Osteocyte (in vitro differentiated cells): ENCODE data around the gene SNRNP35. TPM values are rescaled to one million over a fixed set of nuclear protein-coding genes. Genes with fewer than 3 reads are reported as not detected.

Experiments
- DNase-seq: peaks from one replicate; pipeline ENCODE4 v3.0.0; 2021; ENCODE audit warnings: mixed read lengths; ENCODE audit not compliant: unreplicated experiment; ENCODE audit errors: extremely low spot score
- H3K27ac Mint-ChIP-seq: one replicate; pipeline ENCODE4 v1.8.0; 2021; ENCODE audit warnings: mild to moderate bottlenecking, mixed read lengths; ENCODE audit not compliant: unreplicated experiment
- H3K27me3 Mint-ChIP-seq: one replicate; pipeline ENCODE4 v1.8.0; 2021; ENCODE audit warnings: mixed read lengths; ENCODE audit not compliant: unreplicated experiment
- H3K36me3 Mint-ChIP-seq: one replicate; pipeline ENCODE4 v1.8.0; 2021; ENCODE audit warnings: mixed read lengths; ENCODE audit not compliant: unreplicated experiment
- H3K4me1 Mint-ChIP-seq: one replicate; pipeline ENCODE4 v1.8.0; 2021; ENCODE audit warnings: mixed read lengths; ENCODE audit not compliant: unreplicated experiment
- H3K4me3 Mint-ChIP-seq: one replicate; pipeline ENCODE4 v1.8.0; 2021; ENCODE audit warnings: mild to moderate bottlenecking, moderate library complexity, mixed read lengths; ENCODE audit not compliant: unreplicated experiment
- H3K9me3 Mint-ChIP-seq: one replicate; pipeline ENCODE4 v1.8.0; 2021; ENCODE audit warnings: mixed read lengths; ENCODE audit not compliant: unreplicated experiment
- total RNA-seq: library from RNA; stranded (reverse); gene quantifications from 2 replicates; pipeline ENCODE4 v1.2.1, GENCODE V29; 2021
- TF ChIP-seq, protein P1 (sequence below): fragments of 200-600 bp; sonication (generic); IDR thresholded peaks from 2 replicates; pipeline ENCODE4 v1.5.0; 2021; ENCODE audit warnings: antibody characterized with exemption, mild to moderate bottlenecking, moderate library complexity

The SNRNP35 gene
- total RNA-seq, 1 donor from 2014 or later = 21.6 TPM

DNA sequence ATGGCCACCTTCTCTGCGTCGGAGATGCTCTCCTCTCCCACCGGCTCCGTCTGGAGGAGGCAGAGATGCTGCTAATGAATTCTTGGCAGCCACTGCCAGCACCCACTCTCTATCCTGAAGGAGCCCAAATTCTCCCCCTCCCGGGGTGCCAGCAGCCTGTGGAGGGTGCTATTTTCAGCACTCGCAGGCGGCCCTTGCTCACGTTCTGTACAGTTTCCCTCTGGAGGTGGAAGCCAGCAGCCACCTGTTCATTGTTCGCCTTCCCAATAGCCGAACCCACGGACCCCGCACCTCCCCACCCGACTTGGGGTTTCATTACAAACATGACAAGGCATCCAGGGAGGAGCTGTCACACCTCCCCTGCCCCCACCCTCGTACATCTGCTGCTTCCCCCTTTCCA is 27.8 kb downstream of the SNRNP35 start:
- Mint-ChIP-seq H3K27ac (no peak overlapping the region), H3K4me1 (peaks cover 3% of the 10 kb centered on the region)

GRCh38 chr12:123487428-123487827 is 29.5 kb downstream of the SNRNP35 start:
- Mint-ChIP-seq H3K4me3 (no peak overlapping the region), H3K9me3 (no peaks in the 10 kb centered on the region), H3K27me3 (no peaks in the 10 kb centered on the region), H3K27ac (no peak overlapping the region), H3K4me1 (peaks cover 3% of the 10 kb centered on the region), H3K36me3 (peaks cover 14% of the 10 kb centered on the region)
- DNase-seq = no peak
- TF ChIP-seq, protein P1, sequence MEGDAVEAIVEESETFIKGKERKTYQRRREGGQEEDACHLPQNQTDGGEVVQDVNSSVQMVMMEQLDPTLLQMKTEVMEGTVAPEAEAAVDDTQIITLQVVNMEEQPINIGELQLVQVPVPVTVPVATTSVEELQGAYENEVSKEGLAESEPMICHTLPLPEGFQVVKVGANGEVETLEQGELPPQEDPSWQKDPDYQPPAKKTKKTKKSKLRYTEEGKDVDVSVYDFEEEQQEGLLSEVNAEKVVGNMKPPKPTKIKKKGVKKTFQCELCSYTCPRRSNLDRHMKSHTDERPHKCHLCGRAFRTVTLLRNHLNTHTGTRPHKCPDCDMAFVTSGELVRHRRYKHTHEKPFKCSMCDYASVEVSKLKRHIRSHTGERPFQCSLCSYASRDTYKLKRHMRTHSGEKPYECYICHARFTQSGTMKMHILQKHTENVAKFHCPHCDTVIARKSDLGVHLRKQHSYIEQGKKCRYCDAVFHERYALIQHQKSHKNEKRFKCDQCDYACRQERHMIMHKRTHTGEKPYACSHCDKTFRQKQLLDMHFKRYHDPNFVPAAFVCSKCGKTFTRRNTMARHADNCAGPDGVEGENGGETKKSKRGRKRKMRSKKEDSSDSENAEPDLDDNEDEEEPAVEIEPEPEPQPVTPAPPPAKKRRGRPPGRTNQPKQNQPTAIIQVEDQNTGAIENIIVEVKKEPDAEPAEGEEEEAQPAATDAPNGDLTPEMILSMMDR = no peak

More for the DNA sequence above, 27.8 kb downstream of the SNRNP35 start:
- TF ChIP-seq, protein P1 = no peak
- Mint-ChIP-seq H3K9me3 (no peaks in the 10 kb centered on the region), H3K27me3 (no peaks in the 10 kb centered on the region), H3K36me3 (peaks cover 19% of the 10 kb centered on the region), H3K4me3 (no peak overlapping the region)
- DNase-seq = no peak

- TF ChIP-seq, protein P1 = no peak
- Mint-ChIP-seq H3K27me3 (no peaks in the 10 kb centered on the region), H3K27ac (no peak overlapping the region), H3K4me1 (peaks cover 3% of the 10 kb centered on the region), H3K9me3 (no peaks in the 10 kb centered on the region), H3K4me3 (no peak overlapping the region), H3K36me3 (peaks cover 9% of the 10 kb centered on the region)
- DNase-seq = no peak
Observed at GRCh38 chr12:123488539-123489230, 30.7 kb downstream of the SNRNP35 start.

DNA sequence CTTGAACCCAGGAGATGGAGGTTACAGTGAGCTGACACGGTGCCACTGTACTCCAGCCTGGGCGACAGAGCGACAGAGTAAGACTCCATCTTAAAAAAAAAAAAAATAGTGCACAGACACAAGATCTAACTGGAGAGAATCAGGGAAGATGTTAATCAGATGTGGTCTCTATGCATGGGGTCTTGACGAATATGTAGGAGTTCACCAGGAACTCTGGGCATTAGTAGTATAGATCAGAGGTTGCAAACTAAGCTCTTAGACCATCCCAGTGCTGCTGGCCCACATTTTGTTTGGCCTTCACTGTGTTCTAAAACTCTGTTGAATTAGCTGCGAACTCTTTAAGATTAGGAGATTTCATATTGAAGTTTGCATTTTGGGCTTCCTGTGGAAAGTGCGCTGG is 31.6 kb downstream of the SNRNP35 start:
- H3K4me3 Mint-ChIP-seq = no peak overlapping the region
- no peak for DNase-seq
- TF ChIP-seq, protein P1 = no peak
- H3K27me3 Mint-ChIP-seq = no peaks in the 10 kb centered on the region
- peaks cover 4% of the 10 kb centered on the region for H3K36me3 Mint-ChIP-seq
- peaks cover 3% of the 10 kb centered on the region for H3K4me1 Mint-ChIP-seq
- no peak overlapping the region for H3K27ac Mint-ChIP-seq
- H3K9me3 Mint-ChIP-seq = no peaks in the 10 kb centered on the region

DNA sequence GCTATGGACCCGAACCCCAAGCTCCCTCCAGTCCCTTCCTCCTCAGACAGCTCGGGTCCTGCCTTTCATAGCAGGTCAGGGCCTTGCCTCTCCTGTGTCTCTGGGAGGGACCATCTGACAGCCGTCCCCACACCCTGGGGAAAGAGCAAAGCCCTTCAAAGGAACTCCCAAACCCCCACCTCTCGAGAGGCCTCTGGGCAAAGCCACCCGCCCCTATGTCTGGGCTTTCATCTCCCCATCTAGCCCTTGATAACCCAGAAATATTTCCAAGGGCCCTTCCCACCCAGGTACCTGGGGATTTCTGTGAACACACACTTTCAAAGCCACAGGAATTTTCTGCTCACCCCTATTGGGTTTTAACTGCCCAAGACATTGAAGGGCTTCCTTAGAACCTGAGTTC is 32.1 kb downstream of the SNRNP35 start:
- no peak overlapping the region for H3K27ac Mint-ChIP-seq
- TF ChIP-seq, protein P1 = no peak
- H3K4me3 Mint-ChIP-seq = no peak overlapping the region
- no peaks in the 10 kb centered on the region for H3K9me3 Mint-ChIP-seq
- no peaks in the 10 kb centered on the region for H3K36me3 Mint-ChIP-seq
- no peaks in the 10 kb centered on the region for H3K27me3 Mint-ChIP-seq
- peaks cover 3% of the 10 kb centered on the region for H3K4me1 Mint-ChIP-seq
- no peak for DNase-seq
